B cell (primary cell): ENCODE data around the gene GADD45B.

Experiments used
- EZH2 ChIP-seq: IDR thresholded peaks from 2 replicates; pipeline ENCODE4 v1.6.1; 2012; ENCODE audit warnings: borderline replicate concordance, low read depth, mild to moderate bottlenecking, moderate library complexity, low read length; ENCODE audit not compliant: insufficient read depth, poor library complexity, severe bottlenecking
- TF ChIP-seq, protein P1 (sequence below): fragments of 200-600 bp; IDR thresholded peaks from one replicate; pipeline ENCODE4 v1.8.0; 2022; ENCODE audit warnings: antibody characterized with exemption, mild to moderate bottlenecking

DNA sequence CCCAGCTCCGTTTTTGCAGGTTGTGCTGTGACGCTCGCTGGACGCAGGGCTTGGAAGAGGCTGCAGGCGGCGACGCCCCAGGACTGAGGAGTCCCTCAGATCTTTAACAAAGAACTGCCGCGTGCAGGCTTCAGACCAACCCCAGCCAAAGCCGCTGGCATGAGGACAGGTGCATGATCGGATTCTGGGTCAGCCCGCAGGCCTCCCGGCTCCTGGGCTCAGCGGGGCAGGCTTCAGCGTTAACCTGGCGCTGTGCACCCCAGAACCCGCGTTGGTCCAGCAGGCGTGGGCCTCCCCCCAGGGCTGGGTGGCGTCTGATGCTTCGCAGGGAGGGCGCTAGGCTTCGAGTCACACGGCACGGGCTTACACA is 47.6 kb upstream of the GADD45B start:
- TF ChIP-seq, protein P1, sequence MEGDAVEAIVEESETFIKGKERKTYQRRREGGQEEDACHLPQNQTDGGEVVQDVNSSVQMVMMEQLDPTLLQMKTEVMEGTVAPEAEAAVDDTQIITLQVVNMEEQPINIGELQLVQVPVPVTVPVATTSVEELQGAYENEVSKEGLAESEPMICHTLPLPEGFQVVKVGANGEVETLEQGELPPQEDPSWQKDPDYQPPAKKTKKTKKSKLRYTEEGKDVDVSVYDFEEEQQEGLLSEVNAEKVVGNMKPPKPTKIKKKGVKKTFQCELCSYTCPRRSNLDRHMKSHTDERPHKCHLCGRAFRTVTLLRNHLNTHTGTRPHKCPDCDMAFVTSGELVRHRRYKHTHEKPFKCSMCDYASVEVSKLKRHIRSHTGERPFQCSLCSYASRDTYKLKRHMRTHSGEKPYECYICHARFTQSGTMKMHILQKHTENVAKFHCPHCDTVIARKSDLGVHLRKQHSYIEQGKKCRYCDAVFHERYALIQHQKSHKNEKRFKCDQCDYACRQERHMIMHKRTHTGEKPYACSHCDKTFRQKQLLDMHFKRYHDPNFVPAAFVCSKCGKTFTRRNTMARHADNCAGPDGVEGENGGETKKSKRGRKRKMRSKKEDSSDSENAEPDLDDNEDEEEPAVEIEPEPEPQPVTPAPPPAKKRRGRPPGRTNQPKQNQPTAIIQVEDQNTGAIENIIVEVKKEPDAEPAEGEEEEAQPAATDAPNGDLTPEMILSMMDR: no peak
- TF ChIP-seq EZH2: no peak
